ENCODE data around the gene MED27. TPM values are rescaled to one million over a fixed set of nuclear protein-coding genes. Genes with fewer than 3 reads are reported as not detected.

MED27 gene
- total RNA-seq, 1 experiment from 2014 or later, result 38.4 TPM

- H3F3A ChIP-seq (ENCODE audit: low read length, unreplicated experiment), result no peaks in the 10 kb centered on the region
- no peak overlapping the region for H2AFZ ChIP-seq (ENCODE audit: low read length)
- H3K79me2 ChIP-seq (ENCODE audit: low read length), result peaks cover under 1% of the 10 kb centered on the region; the same call in 1 of the 2 replicates
- no peak overlapping the region for H3K4me2 ChIP-seq (ENCODE audit: low read length)
- no peak overlapping the region for H3K27ac ChIP-seq (ENCODE audit: low read length)
- no peaks in the 10 kb centered on the region for H3K9me2 ChIP-seq (replicated peaks; ENCODE audit: low read length)
- ChIA-PET CTCF (no interaction called here), POLR2A (ENCODE audit: unreplicated experiment) (no interaction called here)
- ATAC-seq (no peak), DNase-seq (no peak)
- H4K20me1 ChIP-seq (ENCODE audit: low read length), result no peaks in the 10 kb centered on the region
- no peak for TF ChIP-seq EZH2 (IDR thresholded peaks at IDR 0.05; ENCODE audit: low read length, unreplicated experiment)
- no peak for TF ChIP-seq EZH2phosphoT487 (IDR thresholded peaks at IDR 0.05; ENCODE audit: borderline replicate concordance, low read length)
- TF ChIP-seq CTCF (conservative IDR thresholded peaks at IDR 0.05; ENCODE audit: low read depth, low read length), result no peak
- BruUV-seq (replicated peaks), result no TSS peak
- no peaks in the 10 kb centered on the region for H3K9me3 ChIP-seq (ENCODE audit: low read length)
- intact Hi-C loops (cut with micrococcal nuclease), result no loop called here
- no peaks in the 10 kb centered on the region for H3K27me3 ChIP-seq (ENCODE audit: low read length)
- no peak overlapping the region for H3K9ac ChIP-seq (ENCODE audit: low read length)
- no peaks in the 10 kb centered on the region for H3K4me1 ChIP-seq (ENCODE audit: insufficient read depth, low read length)
- no peaks in the 10 kb centered on the region; the same call in 1 of the 2 replicates for H3K36me3 ChIP-seq (ENCODE audit: low read depth, low read length)
- H3K4me3 ChIP-seq (ENCODE audit: low read length), result no peak overlapping the region
Measured at GRCh38 chr9:131936929-131937328, 142.7 kb downstream of the MED27 start.

GRCh38 chr9:131934673-131935072 is 145.0 kb downstream of the MED27 start:
- Histone ChIP-seq H2AFZ (ENCODE audit: low read length) (no peak overlapping the region), H4K20me1 (ENCODE audit: low read length) (no peaks in the 10 kb centered on the region), H3K4me3 (ENCODE audit: low read length) (no peak overlapping the region), H3K9me2 (replicated peaks; ENCODE audit: low read length) (no peaks in the 10 kb centered on the region), H3K36me3 (ENCODE audit: low read depth, low read length) (no peaks in the 10 kb centered on the region; the same call in 1 of the 2 replicates), H3K9ac (ENCODE audit: low read length) (no peak overlapping the region), H3K27ac (ENCODE audit: low read length) (no peak overlapping the region), H3K9me3 (ENCODE audit: low read length) (no peaks in the 10 kb centered on the region), H3K27me3 (ENCODE audit: low read length) (no peaks in the 10 kb centered on the region), H3F3A (ENCODE audit: low read length, unreplicated experiment) (no peaks in the 10 kb centered on the region), H3K79me2 (ENCODE audit: low read length) (peaks cover 6% of the 10 kb centered on the region; the same call in 1 of the 2 replicates), H3K4me1 (ENCODE audit: insufficient read depth, low read length) (no peaks in the 10 kb centered on the region), H3K4me2 (ENCODE audit: low read length) (no peak overlapping the region)
- DNase-seq, result no peak
- BruUV-seq (replicated peaks), result no TSS peak
- POLR2A ChIA-PET (ENCODE audit: unreplicated experiment), result interaction anchor here (0.7 kb wide), 1 partner anchor 125 kb away, joined by 3 read pairs; no protein-coding TSS in a partner anchor
- ATAC-seq, result no peak
- intact Hi-C loops (cut with micrococcal nuclease), result no loop called here
- CTCF ChIA-PET, result no interaction called here
- TF ChIP-seq EZH2 (IDR thresholded peaks at IDR 0.05; ENCODE audit: low read length, unreplicated experiment), result no peak

- Histone ChIP-seq H3K36me3 (ENCODE audit: low read depth, low read length) (no peaks in the 10 kb centered on the region), H3K9me3 (ENCODE audit: low read length) (no peaks in the 10 kb centered on the region), H3K9ac (ENCODE audit: low read length) (no peak overlapping the region), H3K4me3 (ENCODE audit: low read length) (no peak overlapping the region), H3F3A (ENCODE audit: low read length, unreplicated experiment) (no peaks in the 10 kb centered on the region), H3K27me3 (ENCODE audit: low read length) (no peaks in the 10 kb centered on the region), H3K4me2 (ENCODE audit: low read length) (no peak overlapping the region), H3K4me1 (ENCODE audit: insufficient read depth, low read length) (no peaks in the 10 kb centered on the region), H4K20me1 (ENCODE audit: low read length) (no peaks in the 10 kb centered on the region), H2AFZ (ENCODE audit: low read length) (no peak overlapping the region), H3K9me2 (replicated peaks; ENCODE audit: low read length) (no peaks in the 10 kb centered on the region), H3K27ac (ENCODE audit: low read length) (no peak overlapping the region), H3K79me2 (ENCODE audit: low read length) (peaks cover 6% of the 10 kb centered on the region; the same call in 1 of the 2 replicates)
- ATAC-seq, result no peak
- DNase-seq, result no peak
- TF ChIP-seq EZH2 (IDR thresholded peaks at IDR 0.05; ENCODE audit: low read length, unreplicated experiment), result no peak
- TF ChIP-seq EZH2phosphoT487 (IDR thresholded peaks at IDR 0.05; ENCODE audit: borderline replicate concordance, low read length), result no peak
- TF ChIP-seq CTCF (conservative IDR thresholded peaks at IDR 0.05; ENCODE audit: low read depth, low read length), result no peak
- POLR2A ChIA-PET (ENCODE audit: unreplicated experiment), result no interaction called here
- intact Hi-C loops (cut with micrococcal nuclease), result no loop called here
- no TSS peak for BruUV-seq (replicated peaks)
- CTCF ChIA-PET, result no interaction called here
Measured at GRCh38 chr9:131927091-131927490, 152.6 kb downstream of the MED27 start.
